Natural killer cell treated with Interleukin-12 subunit alpha and Interleukin-12 subunit beta and Interleukin-15 and Interleukin-18, amount 100 ng/mL, for 72 hours (primary cell): Measurements from ENCODE around the gene IL36B. TPM values are rescaled to one million over a fixed set of nuclear protein-coding genes. Genes with fewer than 3 reads are reported as not detected.
A peak's percentile ranks its signal among the peaks of the same experiment; 100 is the strongest.

Source experiments
- ATAC-seq, 2 donors: fragments of 150-1000 bp; cut with Tn5 transposase in 1 of 2; sonication (Bioruptor Pico), chemical (Tn5 transposase) in 1 of 2; 2 replicates each; pipeline ENCODE4 v1.10.0; 2021
- DNase-seq: peaks from one replicate; pipeline ENCODE4 v3.0.0; 2022; ENCODE audit warnings: low spot score
- H3K27ac Mint-ChIP-seq, 2 donors: 1 replicate in 1 of 2; 2 replicates in 1 of 2; pipeline ENCODE4 v1.8.0; 2022; ENCODE audit warnings: mixed read lengths in 2 of 2, mild to moderate bottlenecking in 1 of 2, moderate library complexity in 1 of 2
- H3K27me3 Mint-ChIP-seq, 2 donors: 1 replicate in 1 of 2; 2 replicates in 1 of 2; pipeline ENCODE4 v1.8.0; 2022; ENCODE audit warnings: mixed read lengths in 2 of 2
- H3K36me3 Mint-ChIP-seq: one replicate; pipeline ENCODE4 v1.8.0; 2022; ENCODE audit warnings: mixed read lengths
- H3K4me1 Mint-ChIP-seq, 2 donors: 1 replicate in 1 of 2; 2 replicates in 1 of 2; pipeline ENCODE4 v1.8.0; 2022; ENCODE audit warnings: low read depth in 2 of 2, mixed read lengths in 2 of 2, mild to moderate bottlenecking in 1 of 2
- H3K4me3 Mint-ChIP-seq: one replicate; pipeline ENCODE4 v1.8.0; 2022; ENCODE audit warnings: mixed read lengths
- H3K9me3 Mint-ChIP-seq: 2 replicates; pipeline ENCODE4 v1.8.0; 2022; ENCODE audit warnings: mixed read lengths
- total RNA-seq, 2 donors: library from RNA; stranded (reverse); gene quantifications; one replicate each; pipeline ENCODE4 v1.2.3, GENCODE V29; 2022

Gene IL36B
- total RNA-seq, 2 donors from 2014 or later = not detected

DNA sequence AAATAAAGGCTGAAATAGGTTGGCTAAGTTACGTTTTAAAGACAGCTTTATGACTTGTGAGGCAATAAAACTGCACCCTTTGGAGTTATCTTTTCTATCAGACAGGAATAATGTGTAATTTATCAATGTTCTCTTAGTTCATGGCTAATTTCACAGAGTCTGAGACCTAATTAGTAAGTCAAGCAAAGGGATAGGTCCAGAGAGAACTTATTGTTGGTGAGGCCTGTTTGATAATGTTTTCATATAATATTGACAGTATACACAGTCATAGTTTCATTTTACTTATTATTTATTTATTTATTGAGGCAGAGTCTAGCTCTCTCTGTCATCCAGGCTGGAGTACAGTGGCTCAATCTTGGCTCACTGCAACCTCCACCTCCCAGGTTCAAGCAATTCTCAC lies 4.5 kb upstream of the IL36B start:
- Mint-ChIP-seq H3K27me3 (peaks cover 19 to 28% of the 10 kb centered on the region in 2 donors), H3K4me1 (peaks cover 0 to 6% of the 10 kb centered on the region in 2 donors), H3K9me3 (peaks cover 7% of the 10 kb centered on the region), H3K4me3 (no peak overlapping the region), H3K27ac (no peak overlapping the region), H3K36me3 (peaks cover 11% of the 10 kb centered on the region)
- DNase-seq (no peak), ATAC-seq (no peak)

DNA sequence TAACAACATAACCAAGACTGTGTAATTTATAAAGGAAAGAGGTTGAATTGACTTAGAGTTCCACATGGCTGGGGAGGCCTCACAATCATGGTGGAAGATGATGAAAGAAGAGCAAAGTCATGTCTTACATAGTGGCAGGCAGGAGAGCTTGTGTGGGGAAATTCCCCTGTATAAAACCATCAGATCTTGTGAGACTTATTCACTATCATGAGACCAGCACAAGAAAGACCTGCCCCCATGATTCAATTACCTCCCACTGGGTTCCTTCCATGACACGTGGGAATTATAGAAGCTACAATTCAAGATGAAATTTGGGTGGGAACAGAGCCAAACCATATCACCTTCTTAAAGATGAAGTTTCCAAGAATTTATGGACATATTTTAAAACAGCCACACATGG lies 3.9 kb upstream of the IL36B start:
- Mint-ChIP-seq H3K27me3 (peaks cover 18 to 25% of the 10 kb centered on the region in 2 donors), H3K4me1 (peaks cover 0 to 6% of the 10 kb centered on the region in 2 donors), H3K4me3 (no peak overlapping the region), H3K9me3 (peaks cover 7% of the 10 kb centered on the region), H3K27ac (no peak overlapping the region), H3K36me3 (peaks cover 11% of the 10 kb centered on the region)
- no peak for ATAC-seq
- no peak for DNase-seq

DNA sequence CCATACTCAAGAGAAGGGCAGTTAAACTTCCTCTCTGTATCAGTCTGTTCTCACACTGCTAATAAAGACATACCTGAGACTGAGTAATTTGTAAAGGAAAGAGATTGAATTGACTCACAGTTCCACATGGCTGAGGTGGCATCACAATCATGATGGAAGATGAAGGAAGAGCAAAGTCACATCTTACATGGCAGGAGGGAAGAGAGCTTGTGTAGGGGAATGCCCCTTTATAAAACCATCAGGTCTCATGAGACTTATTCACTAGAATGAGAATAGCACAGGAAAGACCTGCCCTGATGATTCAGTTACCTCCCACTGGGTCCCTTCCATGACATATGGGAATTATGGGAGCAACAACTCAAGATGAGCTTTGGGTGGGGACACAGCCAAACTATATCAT lies 1.4 kb upstream of the IL36B start:
- H3K36me3 Mint-ChIP-seq = peaks cover 11% of the 10 kb centered on the region
- DNase-seq (no peak), ATAC-seq (no peak)
- H3K9me3 Mint-ChIP-seq = peaks cover 7% of the 10 kb centered on the region
- H3K4me1 Mint-ChIP-seq = peaks cover 0 to 6% of the 10 kb centered on the region in 2 donors
- H3K27ac Mint-ChIP-seq = no peak overlapping the region
- H3K4me3 Mint-ChIP-seq = no peak overlapping the region
- peaks cover 16 to 23% of the 10 kb centered on the region in 2 donors for H3K27me3 Mint-ChIP-seq

DNA sequence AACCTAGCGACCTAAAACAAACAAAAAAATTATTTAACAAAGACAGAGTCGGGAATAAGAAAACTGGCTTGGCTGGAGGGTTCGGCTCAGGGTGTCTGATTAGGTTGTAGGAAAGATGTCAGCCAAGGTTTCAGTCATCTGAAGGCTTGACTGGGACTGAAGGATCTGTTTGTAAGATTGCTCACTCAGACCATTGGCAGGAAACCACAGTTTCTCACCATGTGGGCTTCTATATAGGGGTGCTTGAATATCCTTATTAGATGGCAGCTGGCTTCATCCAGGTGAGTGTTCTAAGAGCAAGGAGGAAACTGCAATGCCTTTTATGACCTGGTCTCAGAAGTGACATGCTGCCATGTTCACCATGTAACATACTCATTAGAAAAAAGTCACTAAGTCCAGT lies 999 bp upstream of the IL36B start:
- peaks cover 7% of the 10 kb centered on the region for H3K9me3 Mint-ChIP-seq
- no peak overlapping the region for H3K4me3 Mint-ChIP-seq
- ATAC-seq (no peak), DNase-seq (no peak)
- H3K4me1 Mint-ChIP-seq = peaks cover 0 to 6% of the 10 kb centered on the region in 2 donors
- H3K36me3 Mint-ChIP-seq = peaks cover 11% of the 10 kb centered on the region
- H3K27me3 Mint-ChIP-seq = peaks cover 16 to 26% of the 10 kb centered on the region in 2 donors
- no peak overlapping the region for H3K27ac Mint-ChIP-seq

DNA sequence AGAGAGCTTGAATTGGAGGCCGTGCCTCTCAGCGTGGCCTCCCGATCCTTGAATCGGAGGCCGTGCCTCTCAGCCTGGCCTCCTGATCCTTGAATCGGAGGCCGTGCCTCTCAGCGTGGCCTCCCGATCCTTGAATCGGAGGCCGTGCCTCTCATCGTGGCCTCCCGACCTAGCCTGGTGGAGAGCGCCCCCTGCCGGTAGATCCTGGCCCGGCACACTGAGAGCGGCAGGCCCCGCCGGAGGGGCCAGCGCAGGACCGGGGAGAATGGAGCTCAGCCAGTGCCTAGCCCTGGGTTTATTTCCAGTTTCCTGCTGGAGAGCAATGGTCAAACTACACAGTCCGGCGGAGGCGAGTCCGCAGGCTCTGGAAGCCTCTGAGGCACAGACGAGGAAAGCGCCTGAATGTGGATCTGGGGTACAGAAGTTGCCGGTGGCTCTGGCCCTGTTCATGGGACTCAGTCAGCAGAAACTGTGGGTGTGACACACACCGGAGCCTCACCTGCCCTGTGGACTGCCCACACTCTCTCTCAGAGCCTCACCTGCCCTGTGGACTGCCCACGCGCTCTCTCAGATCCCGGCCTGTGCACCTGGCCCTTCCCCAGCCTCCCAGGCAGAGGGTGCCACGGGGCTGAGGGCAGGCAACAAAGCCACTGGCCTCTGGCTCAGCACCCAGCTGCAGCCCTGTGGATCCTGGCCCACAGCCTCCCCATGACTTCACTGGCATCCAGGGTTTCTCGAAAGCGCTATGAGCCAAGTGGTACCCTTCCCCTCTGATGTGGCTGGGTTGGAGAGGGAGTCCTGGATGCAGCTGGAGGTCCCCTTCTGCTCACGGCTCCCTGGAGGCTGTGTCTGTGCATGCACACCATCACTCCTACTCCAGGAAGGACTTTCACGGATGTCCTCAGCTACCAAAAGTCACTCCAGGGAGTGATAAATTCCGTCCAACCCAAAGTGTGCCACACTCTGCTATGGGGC lies 1.5 kb downstream of the IL36B start:
- ATAC-seq (peak in 1 of 2 donors; percentile 31), DNase-seq (no peak)
- peaks cover 22 to 38% of the 10 kb centered on the region in 2 donors for H3K27me3 Mint-ChIP-seq
- H3K4me3 Mint-ChIP-seq = no peak overlapping the region
- peaks cover 5% of the 10 kb centered on the region for H3K9me3 Mint-ChIP-seq
- peaks cover 11% of the 10 kb centered on the region for H3K36me3 Mint-ChIP-seq
- H3K27ac Mint-ChIP-seq = no peak overlapping the region
- peaks cover 0 to 6% of the 10 kb centered on the region in 2 donors for H3K4me1 Mint-ChIP-seq

DNA sequence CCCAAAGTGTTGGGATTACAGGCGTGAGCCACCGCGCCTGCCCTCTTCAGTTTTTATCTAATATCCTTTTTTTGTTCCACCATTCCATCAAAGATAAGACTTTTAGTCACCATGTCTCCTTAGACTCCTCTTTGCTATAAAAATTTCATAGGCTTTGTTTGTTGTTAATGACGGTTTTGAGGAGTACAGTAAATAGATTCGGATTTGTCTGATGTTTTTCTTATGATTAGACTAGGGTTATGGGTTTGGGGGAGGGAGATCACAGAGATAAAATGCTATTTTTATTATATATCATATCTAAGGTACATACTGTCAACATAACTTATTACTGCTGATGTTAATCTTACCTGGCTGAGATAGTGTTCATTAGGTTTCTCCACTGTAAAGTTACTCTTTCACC lies 6.2 kb downstream of the IL36B start:
- Mint-ChIP-seq H3K27me3 (peaks cover 13 to 39% of the 10 kb centered on the region in 2 donors), H3K9me3 (no peaks in the 10 kb centered on the region), H3K4me1 (no peaks in the 10 kb centered on the region), H3K36me3 (no peaks in the 10 kb centered on the region), H3K27ac (no peak overlapping the region), H3K4me3 (no peak overlapping the region)
- DNase-seq (no peak), ATAC-seq (no peak)

DNA sequence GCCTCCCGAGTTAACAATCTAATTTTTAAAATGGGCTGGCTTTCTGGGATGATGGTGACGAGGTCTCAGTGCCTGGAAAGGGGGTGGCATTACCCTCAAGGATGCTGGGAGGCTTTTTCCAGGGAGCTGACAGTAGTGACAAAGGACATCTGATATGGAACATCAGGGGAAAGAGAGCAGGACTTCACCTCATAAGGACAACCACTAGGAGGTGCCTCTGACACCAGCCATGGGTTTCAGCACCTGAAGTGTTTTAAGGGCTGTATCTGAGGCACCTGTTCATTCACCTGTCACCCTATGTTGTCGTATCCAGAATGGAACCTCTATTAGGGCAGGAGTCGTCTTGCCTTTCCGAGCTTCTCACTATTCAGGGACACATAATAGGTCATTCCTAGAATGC lies 10.8 kb downstream of the IL36B start:
- no peak for DNase-seq
- Mint-ChIP-seq H3K4me3 (no peak overlapping the region), H3K27me3 (peaks cover 15 to 23% of the 10 kb centered on the region in 2 donors), H3K36me3 (no peaks in the 10 kb centered on the region), H3K27ac (no peak overlapping the region), H3K9me3 (no peaks in the 10 kb centered on the region), H3K4me1 (no peaks in the 10 kb centered on the region)
- no peak for ATAC-seq

DNA sequence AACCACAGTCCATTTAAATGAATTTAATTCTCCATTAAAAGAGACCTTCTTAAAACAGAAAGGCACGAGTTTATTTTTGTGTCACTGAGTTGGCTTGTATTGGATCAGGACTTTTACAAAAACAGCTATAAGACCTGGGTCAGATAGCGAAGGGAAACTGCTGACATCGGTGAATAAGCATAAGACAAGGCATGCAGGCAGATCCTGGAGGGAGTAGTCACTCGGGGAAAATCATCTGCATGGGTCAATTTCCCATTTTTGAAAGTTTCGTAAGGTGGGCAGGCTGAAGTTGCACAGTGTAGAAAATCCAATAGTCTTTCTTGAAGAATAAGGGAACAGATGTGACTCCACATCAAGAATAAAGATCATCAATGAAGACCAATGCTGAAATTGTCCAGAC lies 12.9 kb downstream of the IL36B start:
- Mint-ChIP-seq H3K4me3 (no peak overlapping the region), H3K27me3 (peaks cover 13 to 29% of the 10 kb centered on the region in 2 donors), H3K27ac (no peak overlapping the region), H3K9me3 (no peaks in the 10 kb centered on the region), H3K36me3 (no peaks in the 10 kb centered on the region), H3K4me1 (no peaks in the 10 kb centered on the region)
- ATAC-seq = no peak
- no peak for DNase-seq

DNA sequence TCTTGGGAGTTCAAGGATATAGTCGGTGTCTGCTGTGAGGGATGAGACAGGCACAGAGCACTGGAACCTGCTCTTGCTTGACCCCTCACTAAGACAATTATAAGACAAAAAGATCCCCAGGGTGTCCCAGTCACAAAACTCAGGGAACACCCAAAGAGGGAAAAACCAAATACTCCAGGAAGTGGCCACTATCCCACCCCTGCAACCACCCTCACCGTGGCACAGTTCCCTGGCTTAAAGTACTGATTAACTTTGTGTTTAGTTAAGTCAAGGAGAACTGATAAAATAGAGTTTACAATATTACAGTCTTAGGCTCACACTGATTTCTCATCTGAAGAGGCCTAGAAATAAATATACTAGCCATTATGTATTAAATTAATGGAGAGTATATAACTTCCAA lies 13.5 kb downstream of the IL36B start:
- DNase-seq (no peak), ATAC-seq (no peak)
- no peak overlapping the region for H3K27ac Mint-ChIP-seq
- H3K4me3 Mint-ChIP-seq = no peak overlapping the region
- no peaks in the 10 kb centered on the region for H3K9me3 Mint-ChIP-seq
- no peaks in the 10 kb centered on the region for H3K4me1 Mint-ChIP-seq
- no peaks in the 10 kb centered on the region for H3K36me3 Mint-ChIP-seq
- H3K27me3 Mint-ChIP-seq = peaks cover 15 to 35% of the 10 kb centered on the region in 2 donors

DNA sequence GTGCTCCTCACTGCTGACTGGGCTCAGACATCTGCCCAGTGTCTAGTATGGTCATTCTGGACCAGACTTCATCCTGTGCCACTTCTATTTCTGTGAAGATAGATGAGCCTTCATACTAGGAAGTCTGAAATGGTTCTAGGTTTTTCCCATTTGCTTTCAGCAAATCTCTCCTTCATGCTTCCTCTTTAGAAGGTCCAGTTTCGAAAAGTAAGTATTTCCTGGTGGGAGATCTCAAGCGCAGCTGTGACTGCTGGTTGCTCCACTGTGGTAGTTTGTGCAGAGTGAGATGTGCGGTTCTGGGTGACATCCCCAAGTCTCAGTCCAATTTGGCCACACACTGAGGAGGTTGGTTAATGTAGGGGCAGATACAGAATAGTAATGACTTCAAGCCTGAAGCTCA lies 14.4 kb downstream of the IL36B start:
- DNase-seq (no peak), ATAC-seq (no peak)
- Mint-ChIP-seq H3K27ac (no peak overlapping the region), H3K36me3 (no peaks in the 10 kb centered on the region), H3K9me3 (no peaks in the 10 kb centered on the region), H3K4me3 (no peak overlapping the region), H3K27me3 (peaks cover 18 to 39% of the 10 kb centered on the region in 2 donors), H3K4me1 (no peaks in the 10 kb centered on the region)

DNA sequence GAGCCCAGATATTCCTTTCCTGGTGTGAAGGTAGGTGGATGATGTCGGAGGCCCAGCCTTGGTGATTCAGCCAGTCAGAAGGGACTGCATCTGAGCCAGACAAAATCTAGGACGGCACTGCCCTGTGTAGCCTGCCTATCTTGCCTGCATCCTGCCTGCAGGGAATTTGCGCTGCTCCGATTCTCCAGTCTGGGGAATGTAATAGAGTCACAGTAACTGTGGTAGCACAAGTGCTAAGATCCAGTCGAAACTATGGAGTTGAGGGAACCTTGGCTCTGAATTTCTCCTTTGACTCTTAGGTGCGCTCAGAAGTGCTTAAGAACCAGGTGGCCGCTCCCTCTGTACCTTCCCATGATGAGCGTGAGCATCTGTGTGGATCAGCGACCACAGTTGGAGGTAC lies 15.9 kb downstream of the IL36B start:
- Mint-ChIP-seq H3K27me3 (peaks cover 18 to 31% of the 10 kb centered on the region in 2 donors), H3K36me3 (no peaks in the 10 kb centered on the region), H3K4me1 (no peaks in the 10 kb centered on the region), H3K9me3 (no peaks in the 10 kb centered on the region), H3K27ac (no peak overlapping the region), H3K4me3 (no peak overlapping the region)
- no peak for ATAC-seq
- DNase-seq = no peak

DNA sequence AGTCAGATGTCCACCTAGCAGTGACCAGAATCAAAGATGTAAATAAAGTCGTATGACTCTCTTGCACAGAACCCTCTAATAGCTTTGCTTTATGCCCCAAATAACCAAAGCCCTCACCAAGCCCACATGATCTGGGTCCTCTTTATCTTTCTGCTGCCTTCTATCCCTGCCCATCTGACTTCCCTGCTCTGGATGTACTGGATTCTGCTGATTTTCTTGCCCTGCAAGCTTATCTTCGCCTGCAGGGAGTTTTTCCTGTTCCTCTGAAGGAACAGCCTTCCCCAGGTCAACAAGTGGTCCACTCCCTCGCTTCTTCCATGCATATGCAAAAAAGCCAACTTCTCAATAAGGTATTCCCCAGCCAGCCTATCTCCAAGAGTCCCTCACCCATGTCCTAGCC lies 18.7 kb downstream of the IL36B start:
- no peaks in the 10 kb centered on the region for H3K9me3 Mint-ChIP-seq
- no peaks in the 10 kb centered on the region for H3K36me3 Mint-ChIP-seq

DNA sequence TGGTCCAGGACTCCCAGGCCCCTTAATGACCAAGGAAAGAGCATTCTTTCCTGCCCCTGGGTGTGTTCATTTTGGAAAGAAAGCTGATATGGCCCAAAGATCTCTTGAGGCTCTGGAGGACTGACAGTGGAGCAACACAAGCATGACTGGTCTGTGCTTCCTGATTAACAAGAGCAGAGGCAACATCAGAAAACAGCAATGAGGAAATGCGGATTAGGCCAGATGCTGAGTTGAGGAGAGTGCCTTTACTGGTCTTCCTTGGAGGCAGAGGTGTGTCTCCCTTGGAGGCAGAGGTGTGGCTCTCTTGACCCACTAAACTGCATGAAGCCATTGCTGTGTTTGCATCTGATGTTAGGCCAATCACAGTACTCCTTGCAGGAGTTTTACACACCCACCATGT lies 19.9 kb downstream of the IL36B start:
- DNase-seq (no peak), ATAC-seq (no peak)
- Mint-ChIP-seq H3K4me1 (no peaks in the 10 kb centered on the region), H3K4me3 (no peak overlapping the region), H3K27me3 (peaks cover 18 to 45% of the 10 kb centered on the region in 2 donors), H3K36me3 (no peaks in the 10 kb centered on the region), H3K27ac (no peak overlapping the region), H3K9me3 (no peaks in the 10 kb centered on the region)

More for the DNA sequence above, 18.7 kb downstream of the IL36B start:
- ATAC-seq (no peak), DNase-seq (no peak)
- no peaks in the 10 kb centered on the region for H3K4me1 Mint-ChIP-seq
- H3K27me3 Mint-ChIP-seq = peaks cover 27 to 37% of the 10 kb centered on the region in 2 donors
- no peak overlapping the region for H3K4me3 Mint-ChIP-seq
- no peak overlapping the region for H3K27ac Mint-ChIP-seq

DNA sequence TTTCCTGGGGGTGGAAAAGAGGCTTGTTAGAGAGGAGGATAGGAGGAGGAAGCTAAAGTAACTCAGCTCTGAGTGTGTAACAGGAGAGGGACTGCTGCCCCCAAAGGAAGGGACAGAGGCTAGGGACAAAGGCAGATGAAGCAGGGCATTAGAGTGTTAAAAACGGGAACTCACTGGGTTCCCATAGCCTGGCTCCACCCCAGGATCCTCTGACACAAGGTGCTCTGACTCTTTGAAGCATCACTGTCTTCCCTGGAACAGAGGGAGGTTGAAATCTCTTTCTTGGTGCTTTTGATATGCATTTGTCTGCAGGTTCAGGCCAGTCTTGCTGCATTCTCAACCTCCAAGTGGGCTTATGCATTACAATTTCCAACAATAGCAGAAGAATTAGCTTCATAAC lies 24.6 kb downstream of the IL36B start:
- no peaks in the 10 kb centered on the region for H3K9me3 Mint-ChIP-seq
- no peaks in the 10 kb centered on the region for H3K4me1 Mint-ChIP-seq
- H3K4me3 Mint-ChIP-seq = no peak overlapping the region
- DNase-seq = no peak
- no peak for ATAC-seq
- H3K27me3 Mint-ChIP-seq = peaks cover 32 to 63% of the 10 kb centered on the region in 2 donors
- H3K27ac Mint-ChIP-seq = no peak overlapping the region
- H3K36me3 Mint-ChIP-seq = no peaks in the 10 kb centered on the region
